ENCODE results near the gene RALGPS1. TPM values are rescaled to one million over a fixed set of nuclear protein-coding genes. Genes with fewer than 3 reads are reported as not detected.
A peak's percentile ranks its signal among the peaks of the same experiment; 100 is the strongest.

The RALGPS1 gene
- total and polyA plus RNA-seq, 10 donors, result 2.5 to 27.3 (median 14.1) TPM

GRCh38 chr9:127195976-127196825 lies 281.6 kb downstream of the RALGPS1 start:
- H3K4me1 ChIP-seq, result peaks cover 7 to 25% (median 16%) of the 10 kb centered on the region in 6 donors
- TF ChIP-seq POLR2A (IDR thresholded peaks at IDR 0.05), result no peak
- TF ChIP-seq POLR2AphosphoS5 (IDR thresholded peaks at IDR 0.05), result no peak
- TF ChIP-seq CTCF (IDR thresholded peaks at IDR 0.05 in 8 of 11, conservative IDR thresholded peaks at IDR 0.05 in 3 of 11), result no peak
- H3K27me3 ChIP-seq (replicated peaks in 1 of 7), result no peaks in the 10 kb centered on the region
- no peak overlapping the region for H3K4me3 ChIP-seq
- no peaks in the 10 kb centered on the region for H3K9me3 ChIP-seq
- WGBS, 5 donors, result 89 to 96% (median 92%) methylated on average over 18 to 19 of the region's 19 CpGs
- H3K36me3 ChIP-seq, result peaks cover 0 to 7% (median 0%) of the 10 kb centered on the region in 6 donors
- intact Hi-C loops (cut with DNase I; ENCODE audit: low total_unique reads), result no loop called here
- H3K27ac ChIP-seq, result peak overlapping the region in 1 of 8 donors; percentile 63
- DNase-seq, result peak; percentile 48

- intact Hi-C loops (cut with DNase I; ENCODE audit: low total_unique reads), result no loop called here
- 55 to 96% (median 60%) methylated on average over 1 to 3 of the region's 3 CpGs for WGBS, 5 donors
- no peak for TF ChIP-seq POLR2A (IDR thresholded peaks at IDR 0.05)
- TF ChIP-seq CTCF (IDR thresholded peaks at IDR 0.05 in 8 of 11, conservative IDR thresholded peaks at IDR 0.05 in 3 of 11), result no peak
- no peak for TF ChIP-seq POLR2AphosphoS5 (IDR thresholded peaks at IDR 0.05)
- H3K9me3 ChIP-seq, result no peaks in the 10 kb centered on the region
- H3K36me3 ChIP-seq, result peaks cover 0 to 11% (median 0%) of the 10 kb centered on the region in 6 donors
- peaks cover 7 to 25% (median 16%) of the 10 kb centered on the region in 6 donors for H3K4me1 ChIP-seq
- H3K4me3 ChIP-seq, result no peak overlapping the region
- no peaks in the 10 kb centered on the region for H3K27me3 ChIP-seq (replicated peaks in 1 of 7)
- H3K27ac ChIP-seq, result peak overlapping the region in 3 of 8 donors; percentile 58 to 67 (median 63)
- no peak for DNase-seq
Observed at GRCh38 chr9:127196826-127197145, 282.2 kb downstream of the RALGPS1 start.

- H3K27ac ChIP-seq, result peak overlapping the region in 5 of 8 donors; percentile 40 to 67 (median 58)
- peaks cover 0 to 11% (median 0%) of the 10 kb centered on the region in 6 donors for H3K36me3 ChIP-seq
- peak; percentile 47 for DNase-seq
- intact Hi-C loops (cut with DNase I; ENCODE audit: low total_unique reads), result no loop called here
- H3K4me3 ChIP-seq, result no peak overlapping the region
- H3K27me3 ChIP-seq (replicated peaks in 1 of 7), result no peaks in the 10 kb centered on the region
- peaks cover 7 to 25% (median 16%) of the 10 kb centered on the region in 6 donors for H3K4me1 ChIP-seq
- WGBS, 5 donors, result 71 to 88% (median 80%) methylated on average over 11 to 13 of the region's 13 CpGs
- no peak for TF ChIP-seq POLR2A (IDR thresholded peaks at IDR 0.05)
- TF ChIP-seq POLR2AphosphoS5 (IDR thresholded peaks at IDR 0.05), result no peak
- TF ChIP-seq CTCF (IDR thresholded peaks at IDR 0.05 in 8 of 11, conservative IDR thresholded peaks at IDR 0.05 in 3 of 11), result no peak
- H3K9me3 ChIP-seq, result no peaks in the 10 kb centered on the region
Observed at GRCh38 chr9:127197186-127197860, 282.7 kb downstream of the RALGPS1 start.
